Mesothelial cell of epicardium (in vitro differentiated cells): Measurements from ENCODE around the gene PTMA. TPM values are rescaled to one million over a fixed set of nuclear protein-coding genes. Genes with fewer than 3 reads are reported as not detected.

ENCODE experiments used
- DNase-seq, 2 experiments: peaks; one replicate each; pipeline ENCODE4 v3.0.0; 2021; ENCODE audit warnings: low spot score in 2 of 2; ENCODE audit not compliant: unreplicated experiment in 2 of 2
- H3K27ac Mint-ChIP-seq: 2 replicates; pipeline ENCODE4 v1.8.0; 2021; ENCODE audit warnings: mixed read lengths
- H3K27me3 Mint-ChIP-seq: 2 replicates; pipeline ENCODE4 v1.8.0; 2021; ENCODE audit warnings: low read depth, mixed read lengths
- H3K36me3 Mint-ChIP-seq: 2 replicates; pipeline ENCODE4 v1.8.0; 2021; ENCODE audit warnings: mixed read lengths
- H3K4me1 Mint-ChIP-seq: 2 replicates; pipeline ENCODE4 v1.8.0; 2021; ENCODE audit warnings: mixed read lengths
- H3K4me3 Mint-ChIP-seq: 2 replicates; pipeline ENCODE4 v1.8.0; 2021; ENCODE audit warnings: mild to moderate bottlenecking, moderate library complexity, mixed read lengths
- H3K9me3 Mint-ChIP-seq: 2 replicates; pipeline ENCODE4 v1.8.0; 2021; ENCODE audit warnings: mixed read lengths
- CTCF ChIP-seq: fragments of 200-600 bp; sonication (generic); IDR thresholded peaks from one replicate; pipeline ENCODE4 v1.5.0; 2021; ENCODE audit warnings: antibody characterized with exemption; ENCODE audit not compliant: unreplicated experiment
- total RNA-seq: library from RNA; stranded (reverse); gene quantifications from 3 replicates; pipeline ENCODE4 v1.2.1, GENCODE V29; 2021

PTMA gene
- total RNA-seq, 1 donor from 2014 or later: 1,149 TPM

- Mint-ChIP-seq H3K4me3 (peak overlapping the region; percentile 68), H3K27me3 (no peaks in the 10 kb centered on the region), H3K36me3 (no peaks in the 10 kb centered on the region), H3K4me1 (peaks cover 22% of the 10 kb centered on the region), H3K9me3 (no peaks in the 10 kb centered on the region), H3K27ac (peak overlapping the region; percentile 96)
- peak in 1 of 2 experiments; percentile 66 for DNase-seq
- no peak for TF ChIP-seq CTCF
These were observed 27.9 kb upstream of the PTMA start for GRCh38 chr2:231680285-231680991.

- H3K27me3 Mint-ChIP-seq: no peaks in the 10 kb centered on the region
- no peaks in the 10 kb centered on the region for H3K9me3 Mint-ChIP-seq
- no peak for TF ChIP-seq CTCF
- peak overlapping the region; percentile 99 for H3K27ac Mint-ChIP-seq
- peaks cover 22% of the 10 kb centered on the region for H3K4me1 Mint-ChIP-seq
- no peaks in the 10 kb centered on the region for H3K36me3 Mint-ChIP-seq
- DNase-seq: peak; percentile 71 to 77
- H3K4me3 Mint-ChIP-seq: peak overlapping the region; percentile 79
These were observed 27.1 kb upstream of the PTMA start for GRCh38 chr2:231680992-231681852.

- no peak for TF ChIP-seq CTCF
- H3K4me1 Mint-ChIP-seq: peaks cover 25% of the 10 kb centered on the region
- no peak for DNase-seq
- no peaks in the 10 kb centered on the region for H3K27me3 Mint-ChIP-seq
- H3K36me3 Mint-ChIP-seq: no peaks in the 10 kb centered on the region
- H3K9me3 Mint-ChIP-seq: no peaks in the 10 kb centered on the region
- H3K4me3 Mint-ChIP-seq: peak overlapping the region; percentile 79
- H3K27ac Mint-ChIP-seq: peak overlapping the region; percentile 99
These were observed 25.6 kb upstream of the PTMA start for GRCh38 chr2:231682603-231683291.

- no peak for TF ChIP-seq CTCF
- H3K4me1 Mint-ChIP-seq: peaks cover 25% of the 10 kb centered on the region
- H3K9me3 Mint-ChIP-seq: no peaks in the 10 kb centered on the region
- DNase-seq: no peak
- H3K27me3 Mint-ChIP-seq: no peaks in the 10 kb centered on the region
- no peak overlapping the region for H3K4me3 Mint-ChIP-seq
- no peaks in the 10 kb centered on the region for H3K36me3 Mint-ChIP-seq
- H3K27ac Mint-ChIP-seq: peak overlapping the region; percentile 99
These were observed 24.8 kb upstream of the PTMA start for GRCh38 chr2:231683292-231684235.
